Limb (tissue), 2 donors: ENCODE measurements around the gene HTRA1.

Experiments
- DNase-seq, 2 donors: peaks; one replicate each; pipeline ENCODE4 v3.0.0-alpha.2; 2016; ENCODE audit errors: extremely low spot score in 2 of 2

HTRA1 gene

DNA sequence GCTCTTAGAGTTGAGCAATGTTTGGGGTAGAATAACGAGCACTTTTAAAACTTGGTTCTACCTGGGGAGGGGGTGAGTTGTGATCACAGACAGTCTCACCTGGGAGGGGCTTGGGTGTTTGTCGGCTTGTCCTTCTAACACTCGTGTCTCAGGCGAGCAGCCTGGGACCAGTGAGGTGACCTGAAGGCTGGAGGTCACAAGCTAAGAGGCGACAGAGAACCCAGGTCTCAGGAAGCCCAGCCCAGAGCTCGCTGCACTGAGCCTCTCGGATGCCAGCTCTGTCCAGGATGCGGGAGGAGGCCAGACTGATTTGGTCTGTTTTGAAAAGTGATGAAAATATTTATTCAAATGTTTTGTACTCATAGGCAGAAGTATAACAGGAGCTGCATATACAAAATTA, 11.8 kb downstream of the HTRA1 start:
- DNase-seq = no peak

DNA sequence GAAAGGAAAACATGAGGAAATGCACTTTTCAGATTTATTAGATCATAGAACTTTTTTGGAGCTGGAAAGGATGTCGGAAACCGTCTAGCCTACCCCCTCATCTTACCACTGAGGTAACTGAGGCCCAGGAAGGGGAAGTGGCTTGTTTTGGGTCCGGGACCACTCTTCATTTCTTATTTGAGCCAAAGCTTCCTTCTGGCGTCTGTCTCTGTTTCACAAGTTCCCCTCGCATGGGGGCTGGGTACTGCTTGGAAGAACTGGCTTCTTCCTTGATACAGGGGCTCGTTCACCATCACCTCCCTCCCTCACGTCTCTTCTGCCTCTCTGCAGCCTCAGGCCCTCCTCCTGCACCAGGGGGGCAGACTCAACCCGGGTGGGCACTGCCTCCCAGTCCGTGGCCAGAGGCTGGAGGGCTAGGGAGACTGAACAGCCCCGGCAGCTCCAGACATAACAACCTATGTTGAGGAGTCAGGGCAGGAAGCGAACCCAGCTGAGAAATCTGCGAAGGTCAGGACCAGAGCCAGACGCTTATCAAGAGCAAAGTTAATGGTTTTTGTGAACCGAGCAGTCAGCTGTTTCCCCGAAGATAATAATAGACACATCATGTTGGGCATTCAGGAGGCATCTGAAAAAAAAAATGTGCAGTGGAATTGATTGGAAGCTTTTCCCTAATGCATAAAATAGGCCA, 12.9 kb downstream of the HTRA1 start:
- DNase-seq = no peak

DNA sequence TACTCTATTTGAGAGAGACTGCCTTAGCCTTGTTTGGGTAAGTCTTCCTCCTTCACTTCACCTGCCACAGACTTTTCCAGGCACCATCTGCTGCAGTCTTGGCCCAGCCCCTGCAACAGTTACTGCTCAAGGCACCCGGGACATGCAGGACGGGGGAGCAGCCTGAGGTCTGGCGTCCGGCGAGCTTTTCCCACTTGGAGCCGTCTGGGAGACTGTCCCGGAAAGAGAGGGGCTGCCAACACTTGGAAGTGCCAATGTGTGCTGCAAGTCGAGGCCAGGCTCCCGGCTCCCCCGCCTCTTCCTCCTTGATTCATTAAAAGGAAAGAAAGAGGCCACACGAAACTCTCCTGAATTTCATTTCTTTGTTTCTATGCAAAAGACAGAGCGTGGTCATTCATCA, 13.7 kb downstream of the HTRA1 start:
- DNase-seq = no peak

- no peak for DNase-seq
These were observed 14.4 kb downstream of the HTRA1 start for GRCh38 chr10:122475591-122476332.

GRCh38 chr10:122476333-122476695, 15.0 kb downstream of the HTRA1 start:
- no peak for DNase-seq

DNA sequence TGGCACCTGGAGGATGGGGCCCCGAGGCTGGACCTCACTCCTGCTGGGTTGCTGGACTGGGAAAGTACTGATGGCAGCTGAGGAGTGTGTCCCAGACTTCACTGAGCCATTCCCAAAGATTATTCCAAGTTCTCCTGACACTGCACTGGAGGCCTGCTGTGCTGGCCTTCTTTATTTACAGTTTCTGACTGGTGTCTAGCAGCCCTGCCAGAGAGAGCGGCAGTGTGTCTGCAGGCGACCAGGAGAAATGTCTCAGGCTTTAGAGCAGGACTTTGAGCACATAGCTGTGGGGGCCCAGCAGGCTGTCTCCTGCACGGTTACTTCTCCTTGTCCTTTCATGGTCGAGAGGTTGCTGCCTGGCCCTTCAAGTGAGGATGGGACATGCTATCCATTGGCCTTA, 16.1 kb downstream of the HTRA1 start:
- no peak for DNase-seq

- no peak for DNase-seq
These were observed 17.6 kb downstream of the HTRA1 start for GRCh38 chr10:122478971-122479370.

GRCh38 chr10:122480146-122480833, 18.9 kb downstream of the HTRA1 start:
- no peak for DNase-seq

GRCh38 chr10:122481296-122482056, 20.1 kb downstream of the HTRA1 start:
- no peak for DNase-seq

- DNase-seq = no peak
These were observed 23.1 kb downstream of the HTRA1 start for GRCh38 chr10:122484276-122485060.

DNA sequence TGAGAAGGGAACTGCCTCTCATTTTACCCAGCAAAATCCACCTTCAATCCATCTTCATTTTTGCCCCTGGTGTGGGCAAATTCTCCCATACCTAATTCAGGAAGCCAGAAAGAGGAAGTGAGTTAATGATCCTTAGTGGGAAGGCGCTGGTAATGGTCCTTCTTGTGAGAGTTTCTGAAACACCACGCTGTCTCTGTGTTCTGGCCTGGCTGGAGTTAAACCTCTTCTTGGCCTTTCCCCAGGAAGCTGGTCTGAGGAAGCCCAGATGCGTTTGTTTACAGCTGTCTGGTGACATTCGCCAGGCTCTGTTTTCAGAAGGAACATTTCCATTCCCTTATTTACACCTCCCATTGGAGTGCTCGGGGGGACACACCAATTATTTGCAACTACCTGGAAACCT, 24.3 kb downstream of the HTRA1 start:
- no peak for DNase-seq

GRCh38 chr10:122486406-122487080, 25.2 kb downstream of the HTRA1 start:
- DNase-seq = no peak

DNA sequence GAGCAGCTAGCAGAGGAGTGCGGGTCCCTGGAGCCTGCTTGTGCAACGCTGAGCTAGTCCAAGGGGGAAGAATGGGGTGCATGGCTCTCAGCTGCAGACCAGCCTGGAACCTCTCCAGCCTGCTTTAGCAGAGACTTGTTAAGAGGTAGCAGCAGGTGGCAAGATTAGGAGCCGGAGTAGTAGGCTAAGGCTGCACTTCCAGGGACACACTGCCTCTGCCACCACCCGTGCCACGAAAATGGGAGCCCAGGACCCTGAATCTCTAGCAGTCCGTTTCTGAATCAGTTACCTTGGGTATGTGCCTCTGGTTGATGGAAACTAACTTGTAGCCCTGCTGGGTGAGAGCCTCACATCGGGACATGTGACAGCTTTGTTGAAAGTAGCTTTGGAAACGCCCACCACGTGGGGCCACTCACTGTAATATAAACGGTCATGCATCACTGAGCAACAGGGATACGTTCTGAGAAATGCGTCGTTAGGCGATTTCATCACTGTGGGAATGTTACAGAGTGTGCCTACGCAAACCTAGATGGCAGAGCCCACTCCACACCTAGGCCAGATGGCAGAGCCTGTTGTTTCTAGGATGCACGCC, 25.9 kb downstream of the HTRA1 start:
- no peak for DNase-seq

DNA sequence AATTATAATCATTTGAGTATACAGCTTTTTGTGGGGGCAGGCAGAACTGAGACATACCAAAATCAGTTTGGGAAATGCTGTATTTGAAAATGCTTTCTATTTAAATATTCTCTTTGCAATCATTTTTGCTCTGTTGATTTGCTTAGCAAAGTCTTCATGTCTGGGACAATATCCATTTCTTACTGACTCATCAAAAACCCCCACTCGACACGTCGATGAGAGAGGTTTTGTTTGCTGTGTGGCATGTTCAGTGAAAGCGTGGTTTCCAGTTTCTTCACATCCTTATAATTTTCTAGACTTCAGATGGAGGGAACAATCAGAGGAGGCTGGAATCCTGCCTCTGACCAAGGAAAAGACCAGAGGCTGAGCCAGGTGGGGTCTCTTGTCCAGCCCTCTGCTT, 28.9 kb downstream of the HTRA1 start:
- DNase-seq = no peak

GRCh38 chr10:122490786-122491680, 29.7 kb downstream of the HTRA1 start:
- no peak for DNase-seq

DNA sequence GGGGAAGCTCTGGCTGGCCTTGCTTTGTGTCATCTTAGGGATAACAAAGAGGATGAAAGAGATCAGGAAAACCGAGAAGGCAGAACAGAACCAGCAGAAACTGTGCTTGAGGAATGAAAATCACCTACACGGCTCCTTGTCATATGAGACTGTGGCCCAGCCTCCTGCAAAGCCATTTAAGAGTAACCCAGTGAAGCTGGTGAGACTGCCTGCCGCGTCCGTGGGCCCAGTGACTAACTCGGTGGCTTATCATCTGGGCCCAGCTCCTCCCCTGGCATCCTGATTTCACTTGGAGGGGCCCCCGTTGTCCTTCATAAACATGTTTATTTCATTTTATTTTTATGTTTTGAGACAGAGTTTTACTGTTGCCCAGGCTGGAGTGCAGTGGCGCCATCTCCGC, 30.7 kb downstream of the HTRA1 start:
- DNase-seq = no peak

DNA sequence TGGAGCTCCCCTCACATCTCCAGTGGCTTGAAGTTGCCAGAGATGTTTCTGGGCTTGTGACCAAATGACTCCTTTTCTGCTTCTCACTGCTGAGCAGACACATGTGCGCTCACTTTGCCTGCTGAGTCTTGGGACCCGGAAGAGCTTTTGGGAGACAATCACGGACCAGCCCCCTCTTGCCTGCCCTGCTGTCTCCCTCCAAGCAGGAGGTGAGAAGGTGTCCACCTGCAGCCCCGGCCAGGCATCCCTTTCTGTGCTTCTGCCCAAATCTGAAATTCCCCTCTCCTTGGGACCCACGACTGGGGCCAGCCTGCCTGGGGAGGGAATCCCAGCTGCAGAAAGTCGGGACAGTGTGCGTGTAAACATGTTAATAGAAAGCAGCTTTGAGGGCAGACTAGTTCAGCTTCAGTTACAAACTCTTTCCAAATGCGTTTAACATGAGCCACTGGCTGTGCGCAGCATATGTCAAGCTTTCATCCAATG, 31.7 kb downstream of the HTRA1 start:
- DNase-seq = peak in 1 of 2 donors; percentile 60

- no peak for DNase-seq
These were observed 32.4 kb downstream of the HTRA1 start for GRCh38 chr10:122493761-122494160.
